HUES6 (cell line): ENCODE measurements around the gene NOTCH1.
A peak's percentile ranks its signal among the peaks of the same experiment; 100 is the strongest.

Source experiments
- H3K27ac ChIP-seq: 2 replicates; pipeline ENCODE4 v1.7.0; 2013; ENCODE audit warnings: low read depth, mild to moderate bottlenecking, low read length, inconsistent platforms
- H3K27me3 ChIP-seq: 2 replicates; pipeline ENCODE4 v1.6.1; 2013; ENCODE audit warnings: low read length; ENCODE audit not compliant: control insufficient read depth, insufficient read depth
- H3K36me3 ChIP-seq: 2 replicates; pipeline ENCODE4 v1.6.1; 2013; ENCODE audit warnings: low read length; ENCODE audit not compliant: control insufficient read depth, insufficient read depth
- H3K4me1 ChIP-seq: 2 replicates; pipeline ENCODE4 v1.6.1; 2013; ENCODE audit warnings: low read length; ENCODE audit not compliant: control insufficient read depth, insufficient read depth
- H3K4me3 ChIP-seq: 2 replicates; pipeline ENCODE4 v1.5.1; 2013; ENCODE audit warnings: low read depth, low read length
- H3K9ac ChIP-seq: one replicate; pipeline ENCODE4 v1.6.1; 2013; ENCODE audit warnings: mild to moderate bottlenecking, low read length
- H3K9me3 ChIP-seq: 2 replicates; pipeline ENCODE4 v1.6.1; 2013; ENCODE audit warnings: low read depth, low read length; ENCODE audit not compliant: control insufficient read depth, insufficient read depth

Gene NOTCH1

GRCh38 chr9:136492978-136493522 is 52.8 kb downstream of the NOTCH1 start:
- Histone ChIP-seq H3K27ac (no peak overlapping the region), H3K9ac (no peak overlapping the region), H3K36me3 (peaks cover 30% of the 10 kb centered on the region), H3K4me3 (no peak overlapping the region), H3K4me1 (no peaks in the 10 kb centered on the region), H3K27me3 (no peaks in the 10 kb centered on the region), H3K9me3 (no peaks in the 10 kb centered on the region)

- H3K9me3 ChIP-seq = no peaks in the 10 kb centered on the region
- no peaks in the 10 kb centered on the region for H3K36me3 ChIP-seq
- H3K27ac ChIP-seq = no peak overlapping the region
- H3K9ac ChIP-seq = no peak overlapping the region
- H3K4me1 ChIP-seq = 0 out of 2 replicates have a peak, but pooled peaks cover 3% of the 10 kb centered on the region
- no peaks in the 10 kb centered on the region for H3K27me3 ChIP-seq
- H3K4me3 ChIP-seq = no peak overlapping the region
These were observed 56.1 kb downstream of the NOTCH1 start for GRCh38 chr9:136489731-136490130.

- Histone ChIP-seq H3K27ac (no peak overlapping the region), H3K36me3 (no peaks in the 10 kb centered on the region), H3K9ac (no peak overlapping the region)
These were observed 57.3 kb downstream of the NOTCH1 start for GRCh38 chr9:136488247-136489214.

GRCh38 chr9:136487672-136488071 is 58.2 kb downstream of the NOTCH1 start:
- Histone ChIP-seq H3K9me3 (no peaks in the 10 kb centered on the region), H3K27me3 (no peaks in the 10 kb centered on the region), H3K4me1 (0 out of 2 replicates have a peak, but pooled peaks cover 7% of the 10 kb centered on the region)

More at GRCh38 chr9:136488247-136489214, 57.3 kb downstream of the NOTCH1 start:
- Histone ChIP-seq H3K27me3 (no peaks in the 10 kb centered on the region), H3K4me3 (no peak overlapping the region), H3K9me3 (no peaks in the 10 kb centered on the region), H3K4me1 (0 out of 2 replicates have a peak, but pooled peaks cover 7% of the 10 kb centered on the region)

GRCh38 chr9:136486823-136487620 is 58.8 kb downstream of the NOTCH1 start:
- no peak overlapping the region for H3K9ac ChIP-seq

More at GRCh38 chr9:136487672-136488071, 58.2 kb downstream of the NOTCH1 start:
- no peak overlapping the region for H3K4me3 ChIP-seq
- no peak overlapping the region for H3K27ac ChIP-seq
- no peaks in the 10 kb centered on the region for H3K36me3 ChIP-seq
- no peak overlapping the region for H3K9ac ChIP-seq

GRCh38 chr9:136486131-136486530 is 59.7 kb downstream of the NOTCH1 start:
- Histone ChIP-seq H3K4me3 (no peak overlapping the region), H3K4me1 (peaks cover 12% of the 10 kb centered on the region), H3K27ac (no peak overlapping the region), H3K9ac (no peak overlapping the region), H3K36me3 (no peaks in the 10 kb centered on the region), H3K9me3 (no peaks in the 10 kb centered on the region), H3K27me3 (no peaks in the 10 kb centered on the region)

More at GRCh38 chr9:136486823-136487620, 58.8 kb downstream of the NOTCH1 start:
- Histone ChIP-seq H3K4me1 (0 out of 2 replicates have a peak, but pooled peaks cover 7% of the 10 kb centered on the region), H3K9me3 (no peaks in the 10 kb centered on the region), H3K27me3 (no peaks in the 10 kb centered on the region), H3K36me3 (no peaks in the 10 kb centered on the region), H3K4me3 (no peak overlapping the region), H3K27ac (no peak overlapping the region)

GRCh38 chr9:136485049-136486045 is 60.5 kb downstream of the NOTCH1 start:
- Histone ChIP-seq H3K4me1 (peaks cover 12% of the 10 kb centered on the region), H3K27me3 (no peaks in the 10 kb centered on the region), H3K9me3 (no peaks in the 10 kb centered on the region), H3K4me3 (no peak overlapping the region), H3K27ac (no peak overlapping the region), H3K9ac (no peak overlapping the region), H3K36me3 (no peaks in the 10 kb centered on the region)

- Histone ChIP-seq H3K36me3 (peaks cover 8% of the 10 kb centered on the region), H3K27ac (no peak overlapping the region), H3K27me3 (no peaks in the 10 kb centered on the region), H3K4me1 (peaks cover 12% of the 10 kb centered on the region), H3K9me3 (no peaks in the 10 kb centered on the region), H3K4me3 (peak overlapping the region; percentile 93), H3K9ac (peak overlapping the region; percentile 51)
These were observed 61.4 kb downstream of the NOTCH1 start for GRCh38 chr9:136484153-136485048.

GRCh38 chr9:136483589-136484152 is 62.2 kb downstream of the NOTCH1 start:
- peak overlapping the region; percentile 98 for H3K9ac ChIP-seq
- peak overlapping the region; percentile 98 for H3K27ac ChIP-seq
- no peaks in the 10 kb centered on the region for H3K9me3 ChIP-seq
- H3K36me3 ChIP-seq = peaks cover 8% of the 10 kb centered on the region
- no peaks in the 10 kb centered on the region for H3K27me3 ChIP-seq
- peaks cover 12% of the 10 kb centered on the region for H3K4me1 ChIP-seq
- H3K4me3 ChIP-seq = peak overlapping the region; percentile 93
